Calu3 (cell line): Measurements from ENCODE around the gene HECW1. TPM values are rescaled to one million over a fixed set of nuclear protein-coding genes. Genes with fewer than 3 reads are reported as not detected.

Experiments used
- BruUV-seq: library from RNA; stranded (reverse); fragments of 400-500 nt; replicated peaks from 2 replicates; lab custom pipeline; 2021; lab: Mats Ljungman, UMichigan
- CTCF ChIA-PET: fragments of 300-600 bp; sonication (Branson Sonifier 250); formaldehyde crosslinking; loops from one replicate; lab custom pipeline; 2022; ENCODE audit warnings: antibody characterized with exemption; lab: Charles Lee
- DNase-seq: peaks from one replicate; pipeline ENCODE4 v3.0.0; 2022
- H3K27ac Mint-ChIP-seq: one replicate; pipeline ENCODE4 v1.8.0; 2022; ENCODE audit warnings: mixed read lengths; ENCODE audit not compliant: unreplicated experiment
- H3K27me3 Mint-ChIP-seq: one replicate; pipeline ENCODE4 v1.8.0; 2022; ENCODE audit warnings: mixed read lengths; ENCODE audit not compliant: unreplicated experiment
- H3K36me3 Mint-ChIP-seq: one replicate; pipeline ENCODE4 v1.8.0; 2022; ENCODE audit warnings: mild to moderate bottlenecking, moderate library complexity, mixed read lengths; ENCODE audit not compliant: insufficient read depth, unreplicated experiment
- H3K4me1 Mint-ChIP-seq: one replicate; pipeline ENCODE4 v1.8.0; 2022; ENCODE audit warnings: mild to moderate bottlenecking, low read depth, mixed read lengths; ENCODE audit not compliant: unreplicated experiment
- H3K4me3 Mint-ChIP-seq: one replicate; pipeline ENCODE4 v1.8.0; 2022; ENCODE audit warnings: mild to moderate bottlenecking, low read depth, moderate library complexity, mixed read lengths; ENCODE audit not compliant: unreplicated experiment
- H3K9me3 Mint-ChIP-seq: one replicate; pipeline ENCODE4 v1.8.0; 2022; ENCODE audit warnings: low read depth, mixed read lengths; ENCODE audit not compliant: unreplicated experiment
- intact Hi-C: fragments of 100-400 bp; cut with micrococcal nuclease; formaldehyde crosslinking; loops from one replicate; pipeline ENCODE4 v1.10.0; 2022; ENCODE audit not compliant: unreplicated experiment
- total RNA-seq: library from RNA; stranded (reverse); gene quantifications from 2 replicates; pipeline ENCODE4 v1.2.3, GENCODE V29; 2022
- TF ChIP-seq, protein P1 (sequence below): fragments of 200-600 bp; IDR thresholded peaks from one replicate; pipeline ENCODE4 v1.8.0; 2022; ENCODE audit warnings: antibody characterized with exemption; ENCODE audit not compliant: unreplicated experiment

Gene HECW1
- total RNA-seq, 1 experiment from 2014 or later: 0.33 TPM

DNA sequence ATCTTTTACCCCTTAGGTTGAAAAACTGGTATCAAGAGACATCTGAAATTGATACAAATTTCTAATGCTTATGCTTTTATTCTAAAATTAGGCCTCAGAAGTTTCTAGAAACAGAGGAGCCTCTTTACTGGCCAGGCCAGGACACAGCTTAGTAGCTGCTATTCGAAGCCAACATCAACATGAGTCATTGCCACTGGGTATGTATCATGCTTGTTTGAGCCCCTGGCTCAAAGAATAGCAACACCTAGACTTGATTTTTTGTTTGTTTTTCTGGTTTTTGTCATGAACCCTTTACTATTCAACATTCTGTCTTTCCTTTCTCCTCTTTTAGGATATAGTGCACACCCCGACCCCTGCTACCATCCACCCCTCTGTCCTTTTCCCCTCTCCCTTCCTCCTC, 379.5 kb downstream of the HECW1 start:
- no peaks in the 10 kb centered on the region for H3K27me3 Mint-ChIP-seq
- peaks cover 13% of the 10 kb centered on the region for H3K9me3 Mint-ChIP-seq
- no peak for DNase-seq
- BruUV-seq: no TSS peak
- no peak overlapping the region for H3K4me3 Mint-ChIP-seq
- CTCF ChIA-PET: interaction anchor here (0.9 kb wide), 1 partner anchor 10 kb away, joined by 3 read pairs; no protein-coding TSS in a partner anchor
- H3K4me1 Mint-ChIP-seq: peaks cover 31% of the 10 kb centered on the region
- H3K36me3 Mint-ChIP-seq: peaks cover 8% of the 10 kb centered on the region
- intact Hi-C loops: no loop called here
- TF ChIP-seq, protein P1, sequence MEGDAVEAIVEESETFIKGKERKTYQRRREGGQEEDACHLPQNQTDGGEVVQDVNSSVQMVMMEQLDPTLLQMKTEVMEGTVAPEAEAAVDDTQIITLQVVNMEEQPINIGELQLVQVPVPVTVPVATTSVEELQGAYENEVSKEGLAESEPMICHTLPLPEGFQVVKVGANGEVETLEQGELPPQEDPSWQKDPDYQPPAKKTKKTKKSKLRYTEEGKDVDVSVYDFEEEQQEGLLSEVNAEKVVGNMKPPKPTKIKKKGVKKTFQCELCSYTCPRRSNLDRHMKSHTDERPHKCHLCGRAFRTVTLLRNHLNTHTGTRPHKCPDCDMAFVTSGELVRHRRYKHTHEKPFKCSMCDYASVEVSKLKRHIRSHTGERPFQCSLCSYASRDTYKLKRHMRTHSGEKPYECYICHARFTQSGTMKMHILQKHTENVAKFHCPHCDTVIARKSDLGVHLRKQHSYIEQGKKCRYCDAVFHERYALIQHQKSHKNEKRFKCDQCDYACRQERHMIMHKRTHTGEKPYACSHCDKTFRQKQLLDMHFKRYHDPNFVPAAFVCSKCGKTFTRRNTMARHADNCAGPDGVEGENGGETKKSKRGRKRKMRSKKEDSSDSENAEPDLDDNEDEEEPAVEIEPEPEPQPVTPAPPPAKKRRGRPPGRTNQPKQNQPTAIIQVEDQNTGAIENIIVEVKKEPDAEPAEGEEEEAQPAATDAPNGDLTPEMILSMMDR: no peak
- H3K27ac Mint-ChIP-seq: no peak overlapping the region

DNA sequence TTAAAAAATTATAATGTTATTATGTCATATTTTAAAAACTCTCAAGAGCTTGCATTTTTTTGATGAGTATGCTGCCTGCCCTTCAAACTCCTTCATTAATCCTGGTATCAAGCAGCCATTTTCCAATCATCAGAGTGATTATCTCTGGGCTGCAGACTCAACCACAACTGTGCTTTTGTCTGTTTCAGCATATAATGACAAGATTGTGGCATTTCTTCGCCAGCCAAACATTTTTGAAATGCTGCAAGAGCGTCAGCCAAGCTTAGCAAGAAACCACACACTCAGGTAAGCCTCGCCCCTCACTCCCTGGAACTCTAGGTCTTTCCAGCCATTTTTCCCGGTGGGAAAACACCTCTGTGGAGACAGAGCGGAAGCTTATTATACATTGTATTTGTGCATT, 380.4 kb downstream of the HECW1 start:
- Mint-ChIP-seq H3K27me3 (no peaks in the 10 kb centered on the region), H3K4me1 (peaks cover 22% of the 10 kb centered on the region), H3K9me3 (peaks cover 14% of the 10 kb centered on the region), H3K4me3 (no peak overlapping the region), H3K27ac (no peak overlapping the region), H3K36me3 (no peaks in the 10 kb centered on the region)
- TF ChIP-seq, protein P1: no peak
- CTCF ChIA-PET: no interaction called here
- intact Hi-C loops: no loop called here
- no peak for DNase-seq
- no TSS peak for BruUV-seq

DNA sequence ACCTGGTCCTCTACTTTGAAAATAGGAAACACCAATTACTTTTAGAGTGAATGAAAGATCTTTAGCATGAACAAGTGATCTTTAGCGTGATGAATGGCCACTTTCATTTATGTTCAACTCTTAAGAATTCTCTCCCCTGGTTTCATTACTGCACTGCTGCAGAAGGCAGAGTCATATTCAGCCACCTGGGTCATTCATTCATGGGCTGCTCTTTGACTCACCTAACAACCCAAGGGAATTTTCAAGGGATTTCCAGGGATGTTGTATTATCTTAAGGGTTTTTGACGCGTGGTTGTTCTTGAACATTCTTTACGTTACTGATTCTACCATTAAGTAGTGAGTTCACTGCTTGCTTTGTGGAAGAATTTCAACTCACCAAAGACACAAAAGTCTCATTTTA, 383.1 kb downstream of the HECW1 start:
- DNase-seq: no peak
- Mint-ChIP-seq H3K4me1 (peaks cover 9% of the 10 kb centered on the region), H3K27ac (no peak overlapping the region), H3K27me3 (no peaks in the 10 kb centered on the region), H3K9me3 (peaks cover 9% of the 10 kb centered on the region), H3K36me3 (no peaks in the 10 kb centered on the region), H3K4me3 (no peak overlapping the region)
- TF ChIP-seq, protein P1: no peak
- CTCF ChIA-PET: no interaction called here
- intact Hi-C loops: no loop called here
- BruUV-seq: no TSS peak

DNA sequence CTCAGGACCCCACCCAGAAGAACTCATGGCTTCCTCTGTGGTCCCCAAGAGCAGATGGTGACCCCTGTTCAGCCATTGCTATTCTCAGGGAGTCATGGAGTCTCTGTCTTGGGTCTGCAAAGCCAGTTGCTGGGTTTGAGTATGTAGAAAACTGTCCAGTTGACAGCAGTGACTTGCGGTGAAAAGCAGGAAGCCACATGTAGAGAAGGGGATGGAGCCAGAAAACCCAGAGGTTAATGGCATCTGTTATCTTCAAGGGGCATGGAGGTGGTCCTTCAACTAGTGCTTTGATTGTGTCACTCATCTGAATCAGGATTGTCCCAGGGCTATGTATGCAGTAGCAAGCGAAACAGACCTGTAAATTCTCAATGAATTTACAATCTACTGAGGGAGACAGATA, 384.1 kb downstream of the HECW1 start:
- no peak for DNase-seq
- Mint-ChIP-seq H3K27me3 (no peaks in the 10 kb centered on the region), H3K36me3 (no peaks in the 10 kb centered on the region), H3K4me3 (no peak overlapping the region), H3K9me3 (peaks cover 9% of the 10 kb centered on the region), H3K27ac (no peak overlapping the region), H3K4me1 (peaks cover 17% of the 10 kb centered on the region)
- BruUV-seq: no TSS peak
- intact Hi-C loops: no loop called here
- CTCF ChIA-PET: no interaction called here
- TF ChIP-seq, protein P1: no peak
